Fibroblast of the conjunctiva (primary cell): ENCODE data around the gene CREBL2.
"Not testable (repeated sequence)": the region's sequence is repeated elsewhere in the genome, so short reads cannot be mapped to it uniquely, and the experiment has no call there.

Source experiments
- DNase-seq: peaks from one replicate; pipeline ENCODE4 v3.0.0-alpha.2; 2010; ENCODE audit warnings: low read depth

CREBL2 gene

GRCh38 chr12:12639995-12640394 lies 28.3 kb downstream of the CREBL2 start:
- not testable (repeated sequence) for DNase-seq

GRCh38 chr12:12641650-12642049 lies 30.0 kb downstream of the CREBL2 start:
- no peak for DNase-seq

DNA sequence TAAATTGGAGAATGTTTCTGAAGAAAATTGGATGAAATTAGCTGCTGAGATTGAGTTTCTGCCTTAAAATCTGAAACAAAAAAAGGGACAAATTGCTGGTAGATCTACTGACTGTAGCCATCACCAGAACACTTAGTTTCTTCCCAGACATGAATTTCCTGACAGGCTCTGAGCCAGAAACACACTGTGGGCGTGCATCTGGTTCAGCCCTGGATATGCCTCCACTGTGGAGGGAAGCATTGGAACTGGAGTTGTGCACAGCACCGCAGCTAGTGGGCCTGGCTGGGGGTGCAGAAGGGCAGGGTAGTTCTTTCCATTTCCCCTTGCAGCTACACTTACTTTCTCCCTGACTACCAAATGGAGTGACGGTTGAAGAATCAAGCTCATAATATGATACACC lies 31.2 kb downstream of the CREBL2 start:
- no peak for DNase-seq

GRCh38 chr12:12645485-12645884 lies 33.8 kb downstream of the CREBL2 start:
- peak; percentile 2 for DNase-seq

- not testable (repeated sequence) for DNase-seq
Observed at GRCh38 chr12:12645968-12646367, 34.3 kb downstream of the CREBL2 start.

DNA sequence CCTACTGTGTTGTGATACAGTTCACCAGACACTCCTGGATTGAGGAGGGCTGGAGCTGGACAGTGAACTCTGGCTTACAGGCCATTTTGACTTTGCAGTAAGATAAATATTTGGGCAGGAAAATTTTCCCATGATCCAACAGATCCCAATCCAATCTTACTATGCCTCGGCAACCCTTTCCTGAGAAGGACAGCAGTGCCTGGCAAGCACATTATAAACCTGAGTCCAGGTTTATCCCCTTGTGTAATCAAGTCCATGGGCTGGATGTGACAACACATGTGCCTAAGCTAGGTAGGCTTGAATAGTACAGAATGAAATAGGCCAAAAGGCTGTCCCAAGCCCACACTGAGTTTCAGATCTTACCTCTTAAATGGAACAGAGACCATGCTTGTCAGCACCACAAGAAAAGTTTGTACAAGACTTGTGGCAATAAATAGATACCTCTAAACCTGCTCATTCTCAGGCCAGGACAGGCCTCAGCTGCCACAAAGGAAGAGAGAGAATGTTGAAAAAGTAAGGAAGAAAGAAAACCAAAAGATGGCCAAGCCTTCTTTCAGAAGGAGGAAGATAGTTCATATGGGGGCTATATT lies 34.9 kb downstream of the CREBL2 start:
- no peak for DNase-seq

DNA sequence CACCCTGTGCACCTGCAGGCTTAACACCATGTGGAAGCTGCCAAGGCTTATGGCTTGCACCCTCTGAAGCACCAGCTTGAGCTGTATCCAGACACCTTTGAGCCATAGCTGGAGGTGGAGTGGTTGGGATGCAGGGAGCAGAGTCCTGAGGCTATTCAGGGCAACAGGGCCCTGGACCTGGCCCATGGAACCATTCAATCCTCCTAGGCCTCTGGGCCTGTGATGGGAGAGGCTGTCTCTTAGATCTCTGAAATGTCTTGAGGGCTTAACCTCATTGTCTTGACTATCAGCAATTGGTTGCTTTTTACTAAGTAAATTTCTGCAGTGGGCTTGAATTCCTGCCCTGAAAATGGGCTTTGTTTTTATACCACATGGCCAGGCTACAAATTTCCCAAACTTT lies 36.6 kb downstream of the CREBL2 start:
- DNase-seq: no peak

DNA sequence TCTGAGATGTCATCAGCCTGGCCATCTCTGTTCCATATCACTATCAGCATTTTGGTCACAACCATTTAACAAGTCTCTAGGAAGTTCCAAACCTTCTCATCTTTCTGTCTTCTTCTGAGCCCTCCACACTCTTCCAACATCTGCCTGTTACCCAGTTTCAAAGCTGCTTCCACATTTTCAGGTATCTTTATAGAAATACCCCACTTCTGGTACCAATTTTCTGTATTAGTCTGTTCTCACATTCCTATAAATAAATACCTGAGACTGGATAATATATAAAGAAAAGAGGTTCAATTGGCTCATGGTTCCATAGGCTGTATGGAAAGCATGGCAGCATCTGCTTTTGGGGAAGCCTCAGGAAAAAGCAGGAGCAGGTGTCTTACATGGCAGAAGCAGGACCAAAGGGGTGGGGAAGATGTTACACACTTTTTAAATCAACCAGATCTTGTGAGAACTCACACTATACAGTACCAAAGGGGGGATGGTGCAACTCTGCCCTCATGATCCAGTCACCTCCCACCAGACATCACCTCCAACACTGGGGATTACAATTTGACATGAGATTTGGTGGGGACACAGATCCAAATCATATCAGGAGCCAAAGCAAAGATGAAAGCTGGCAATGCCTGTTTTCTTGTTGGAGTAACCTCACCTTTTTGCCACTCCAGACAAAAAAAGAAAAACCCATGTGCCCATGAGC lies 37.4 kb downstream of the CREBL2 start:
- no peak for DNase-seq

GRCh38 chr12:12651752-12652151 lies 40.1 kb downstream of the CREBL2 start:
- DNase-seq: no peak

DNA sequence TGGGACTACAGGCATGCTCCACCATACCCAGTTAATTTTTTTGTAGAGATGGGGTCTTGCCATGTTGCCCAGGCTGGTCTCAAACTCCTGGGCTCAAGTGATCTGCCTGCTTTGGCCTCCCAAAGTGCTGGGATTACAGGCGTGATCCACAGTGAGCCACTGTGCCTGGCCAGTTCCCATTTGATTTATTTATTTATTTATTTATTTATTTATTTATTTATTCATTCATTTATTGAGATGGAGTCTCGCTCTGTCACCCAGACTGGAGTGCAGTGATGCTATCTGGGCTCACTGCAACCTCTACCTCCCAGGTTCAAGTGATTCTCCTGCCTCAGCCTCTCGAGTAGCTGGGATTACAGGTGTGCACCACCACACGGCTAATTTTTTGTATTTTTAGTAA lies 41.0 kb downstream of the CREBL2 start:
- not testable (repeated sequence) for DNase-seq

DNA sequence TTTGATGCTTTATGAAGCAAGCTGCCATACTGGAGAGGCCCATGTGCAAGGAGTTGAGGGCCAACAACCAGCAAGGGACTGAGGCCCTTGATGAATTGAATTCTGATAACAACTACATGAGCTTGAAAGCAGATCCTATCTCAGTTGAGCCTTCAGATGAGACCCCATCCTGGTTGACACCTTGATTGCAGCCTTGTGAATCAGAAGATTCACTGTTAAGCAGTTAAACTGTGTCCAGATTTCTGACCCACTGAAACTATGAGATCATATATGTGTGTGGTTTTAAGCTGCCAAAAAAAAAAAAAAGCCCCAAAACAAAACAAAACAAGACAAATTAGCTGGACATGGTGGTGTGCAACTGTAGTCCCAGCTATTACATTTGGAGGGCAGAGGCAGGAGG lies 42.2 kb downstream of the CREBL2 start:
- DNase-seq: no peak

DNA sequence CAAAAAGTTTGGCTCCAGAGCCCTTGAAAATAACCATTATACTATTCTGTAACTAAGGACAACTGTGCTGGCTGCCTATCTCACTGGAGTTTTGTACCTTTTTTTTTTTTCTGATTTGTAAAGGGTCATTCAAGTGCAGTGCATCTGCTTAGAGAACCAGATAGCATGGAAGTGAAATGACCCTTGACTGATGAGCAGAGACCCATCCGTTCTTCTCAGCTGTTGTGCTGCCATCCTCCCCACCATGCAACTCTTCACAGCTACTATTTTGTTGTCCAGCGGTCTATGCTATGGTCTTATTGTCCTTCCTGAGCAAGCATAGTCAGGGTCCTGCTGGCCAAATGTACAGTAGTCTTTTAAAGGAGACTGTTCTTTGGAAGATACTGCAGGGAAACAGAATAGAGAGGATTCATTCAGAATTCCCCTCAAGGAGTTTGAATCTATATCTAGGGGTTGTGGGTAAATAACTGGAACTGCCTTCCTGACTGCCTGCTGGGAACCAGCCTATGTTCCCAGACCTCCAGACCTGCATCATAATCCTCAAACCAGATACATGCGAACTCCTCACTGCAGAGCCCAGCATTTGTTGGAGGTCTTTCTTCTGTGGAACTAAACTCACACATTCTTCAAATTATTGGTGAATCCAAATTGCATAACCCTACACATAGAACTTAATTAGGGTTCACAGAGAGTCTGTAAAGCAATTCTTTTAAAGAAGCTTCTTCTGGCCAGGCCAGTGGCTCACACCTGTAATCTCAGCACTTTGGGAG lies 43.2 kb downstream of the CREBL2 start:
- no peak for DNase-seq

DNA sequence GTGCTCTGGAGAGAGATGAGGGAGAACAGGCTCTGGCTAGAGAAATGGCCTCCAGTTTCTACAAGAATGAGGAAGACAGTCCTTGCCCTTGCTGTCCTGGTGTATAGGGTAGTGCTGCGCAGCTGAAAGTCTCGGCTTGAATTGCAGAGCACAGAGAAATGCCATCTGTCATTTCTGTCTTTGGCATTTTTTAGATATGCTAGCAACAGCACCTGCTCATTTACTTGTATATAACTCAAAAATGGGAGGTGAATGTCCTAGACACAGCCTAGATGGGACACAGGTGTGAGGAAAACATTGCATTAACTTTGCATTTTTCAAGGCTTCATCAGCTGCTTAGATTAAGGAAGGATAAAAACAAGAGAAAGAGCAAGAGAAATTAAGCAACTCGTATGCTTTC lies 48.5 kb downstream of the CREBL2 start:
- no peak for DNase-seq

GRCh38 chr12:12661086-12661856 lies 49.6 kb downstream of the CREBL2 start:
- peak; percentile 59 for DNase-seq

DNA sequence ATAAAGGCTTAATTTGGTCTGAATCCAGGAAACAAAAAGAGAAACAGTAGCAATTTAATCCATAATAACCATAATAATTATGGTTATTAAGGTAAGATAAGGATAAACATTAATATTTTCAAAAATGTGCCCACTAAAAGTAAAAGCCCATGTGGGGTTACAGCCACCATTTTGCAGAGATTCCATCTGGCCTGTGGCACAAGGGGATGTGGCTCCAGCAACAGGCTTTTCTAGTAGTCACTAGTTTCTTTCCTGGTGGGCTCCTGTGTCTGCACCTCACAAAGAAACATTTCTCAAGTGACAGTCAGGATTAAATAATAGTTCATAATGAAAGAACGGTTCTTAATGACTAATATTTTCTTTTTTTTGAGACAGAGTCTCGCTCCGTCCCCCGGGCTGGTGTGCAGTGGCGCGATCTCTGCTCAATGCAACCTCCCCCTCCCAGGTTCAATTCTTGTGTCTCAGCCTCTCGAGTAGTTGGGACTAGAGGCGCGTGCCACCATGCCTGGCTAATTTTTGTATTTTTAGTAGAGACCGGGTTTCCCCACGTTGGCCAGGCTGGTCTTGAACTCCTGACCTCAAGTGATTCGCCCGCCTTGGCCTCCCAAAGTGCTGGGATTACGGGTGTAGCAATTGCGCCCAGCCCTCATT lies 52.1 kb downstream of the CREBL2 start:
- DNase-seq: no peak

DNA sequence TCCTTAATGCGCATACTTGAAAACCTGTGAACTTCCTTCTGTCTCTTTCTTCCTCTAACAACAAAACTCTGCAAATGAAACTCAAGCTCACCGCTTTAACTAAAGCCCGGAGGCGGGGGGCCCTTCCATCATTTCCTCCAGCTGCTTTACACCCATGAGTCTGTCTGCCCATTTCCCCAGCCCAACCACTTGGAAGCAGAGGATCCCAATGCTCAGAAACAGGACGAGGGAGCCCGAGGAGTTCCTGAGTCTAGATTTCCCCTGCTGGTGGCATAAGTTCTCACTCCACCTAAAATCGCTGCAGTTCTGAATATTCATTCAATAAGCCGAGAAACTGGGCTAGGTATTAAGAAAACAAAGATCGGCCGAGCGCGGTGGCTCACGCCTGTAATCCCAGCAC lies 53.5 kb downstream of the CREBL2 start:
- DNase-seq: no peak

DNA sequence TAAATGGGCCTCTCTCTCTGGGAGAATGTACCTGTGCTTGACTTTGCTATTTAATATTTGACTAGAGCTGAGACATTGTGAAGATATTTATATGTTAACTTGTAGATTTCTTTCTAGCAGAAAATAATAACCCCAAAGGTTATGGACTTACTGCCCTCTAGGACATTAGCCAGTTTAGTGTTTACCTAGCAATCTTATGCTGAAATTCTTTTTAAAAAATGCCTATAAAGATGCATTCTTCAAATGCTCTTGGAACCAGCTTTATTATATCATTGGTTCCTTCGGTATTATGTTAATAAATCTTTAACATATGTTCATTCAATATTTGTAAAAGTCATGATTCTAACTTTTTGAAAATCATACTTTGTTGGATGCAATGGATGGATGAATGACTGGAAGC lies 56.3 kb downstream of the CREBL2 start:
- no peak for DNase-seq

DNA sequence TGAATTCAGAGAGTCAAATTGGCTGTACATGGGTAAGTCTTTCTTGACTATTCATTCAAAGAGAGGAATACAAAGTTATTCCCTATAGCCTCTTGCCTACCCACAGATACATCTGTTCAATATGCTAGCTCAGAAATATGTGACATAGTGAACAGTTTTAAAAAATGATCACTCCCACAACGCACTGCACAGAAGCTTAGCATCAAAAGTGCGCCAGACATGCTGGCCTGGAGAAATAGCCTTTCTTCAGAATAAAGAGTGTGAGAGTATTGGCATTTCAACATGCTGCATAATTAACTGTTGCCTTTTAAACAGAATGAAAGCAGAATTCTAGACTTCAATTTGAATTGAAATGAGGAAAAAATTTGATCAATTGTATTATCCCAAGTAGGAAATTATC lies 57.3 kb downstream of the CREBL2 start:
- no peak for DNase-seq

GRCh38 chr12:12671850-12672660 lies 60.4 kb downstream of the CREBL2 start:
- DNase-seq: no peak

GRCh38 chr12:12673296-12673695 lies 61.6 kb downstream of the CREBL2 start:
- DNase-seq: no peak

DNA sequence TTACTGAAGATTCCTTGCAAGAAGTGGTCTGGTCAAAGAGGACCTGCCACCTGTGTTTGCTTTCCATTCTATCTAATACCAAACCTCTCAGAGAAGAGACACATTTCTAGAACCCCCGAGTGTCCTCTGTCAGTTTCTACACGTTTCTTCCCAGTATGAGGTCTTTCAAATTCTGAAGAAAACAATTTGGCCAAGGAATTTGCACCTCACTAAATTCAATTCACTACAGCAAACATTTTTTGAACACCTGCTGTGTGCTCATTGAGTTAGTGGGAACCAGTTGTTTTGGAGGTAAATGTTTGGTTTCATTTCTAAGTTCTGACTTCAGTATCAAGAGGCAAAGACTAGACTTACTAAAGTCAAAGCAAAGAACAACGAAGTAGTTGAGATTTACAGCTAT lies 64.9 kb downstream of the CREBL2 start:
- DNase-seq: no peak
